GM19372 (cell line): ENCODE results near the gene LHPP.

Experiments
- ATAC-seq: cut with Tn5 transposase; IDR thresholded peaks from one replicate; pipeline ENCODE4 v1.9.1; 2021; ENCODE audit warnings: mild to moderate bottlenecking, low read depth, moderate library complexity; ENCODE audit not compliant: unreplicated experiment

LHPP gene

GRCh38 chr10:124615259-124615658, 153.6 kb downstream of the LHPP start:
- no peak for ATAC-seq

GRCh38 chr10:124616040-124616835, 154.6 kb downstream of the LHPP start:
- no peak for ATAC-seq

- ATAC-seq: no peak
Measured at GRCh38 chr10:124616836-124617130, 155.2 kb downstream of the LHPP start.

GRCh38 chr10:124618470-124619073, 156.9 kb downstream of the LHPP start:
- ATAC-seq: no peak

GRCh38 chr10:124619195-124619594, 157.6 kb downstream of the LHPP start:
- no peak for ATAC-seq

- ATAC-seq: no peak
Measured at GRCh38 chr10:124619802-124620490, 158.3 kb downstream of the LHPP start.

- ATAC-seq: no peak
Measured at GRCh38 chr10:124621637-124622036, 160.0 kb downstream of the LHPP start.

- ATAC-seq: no peak
Measured at GRCh38 chr10:124622158-124622557, 160.5 kb downstream of the LHPP start.

- ATAC-seq: no peak
Measured at GRCh38 chr10:124622866-124623536, 161.4 kb downstream of the LHPP start.

- no peak for ATAC-seq
Measured at GRCh38 chr10:124624006-124624405, 162.4 kb downstream of the LHPP start.

GRCh38 chr10:124624466-124624865, 162.8 kb downstream of the LHPP start:
- no peak for ATAC-seq

- ATAC-seq: no peak
Measured at GRCh38 chr10:124624895-124625294, 163.3 kb downstream of the LHPP start.

- no peak for ATAC-seq
Measured at GRCh38 chr10:124625831-124626238, 164.2 kb downstream of the LHPP start.

GRCh38 chr10:124626759-124627380, 165.2 kb downstream of the LHPP start:
- no peak for ATAC-seq

GRCh38 chr10:124627866-124628675, 166.4 kb downstream of the LHPP start:
- no peak for ATAC-seq

- no peak for ATAC-seq
Measured at GRCh38 chr10:124628676-124629021, 167.0 kb downstream of the LHPP start.

GRCh38 chr10:124629415-124629814, 167.8 kb downstream of the LHPP start:
- no peak for ATAC-seq

GRCh38 chr10:124629842-124630241, 168.2 kb downstream of the LHPP start:
- no peak for ATAC-seq

GRCh38 chr10:124630551-124630950, 168.9 kb downstream of the LHPP start:
- no peak for ATAC-seq

GRCh38 chr10:124632064-124632531, 170.5 kb downstream of the LHPP start:
- ATAC-seq: no peak
